ENCODE measurements around the gene FOLR1.

DNA sequence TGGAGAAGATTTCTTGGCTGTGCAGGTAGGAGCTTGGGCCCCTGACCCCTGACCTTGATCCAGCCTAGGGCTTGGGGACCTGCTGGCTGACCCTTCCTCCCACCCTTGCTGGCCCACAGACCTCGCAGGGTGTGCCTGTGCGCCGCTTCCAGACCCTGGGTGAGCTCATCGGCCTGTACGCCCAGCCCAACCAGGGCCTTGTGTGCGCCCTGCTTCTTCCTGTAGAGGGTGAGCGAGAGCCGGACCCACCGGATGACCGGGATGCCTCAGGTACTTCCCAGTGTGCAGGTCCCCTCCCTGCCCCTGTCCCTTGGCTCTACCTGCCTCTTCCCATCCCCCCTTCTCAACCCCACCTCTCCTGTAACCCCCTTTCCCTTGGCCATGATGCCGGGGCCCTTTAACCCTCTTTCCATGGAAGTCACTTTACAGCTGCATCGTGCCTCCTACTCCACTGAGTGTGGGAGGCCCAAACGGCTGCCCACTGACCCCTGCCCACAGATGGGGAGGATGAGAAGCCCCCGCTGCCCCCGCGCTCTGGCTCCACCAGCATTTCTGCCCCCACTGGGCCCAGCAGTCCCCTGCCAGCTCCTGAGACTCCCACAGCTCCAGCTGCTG lies 36.4 kb downstream of the FOLR1 start:
- TF ChIP-seq, protein P1, sequence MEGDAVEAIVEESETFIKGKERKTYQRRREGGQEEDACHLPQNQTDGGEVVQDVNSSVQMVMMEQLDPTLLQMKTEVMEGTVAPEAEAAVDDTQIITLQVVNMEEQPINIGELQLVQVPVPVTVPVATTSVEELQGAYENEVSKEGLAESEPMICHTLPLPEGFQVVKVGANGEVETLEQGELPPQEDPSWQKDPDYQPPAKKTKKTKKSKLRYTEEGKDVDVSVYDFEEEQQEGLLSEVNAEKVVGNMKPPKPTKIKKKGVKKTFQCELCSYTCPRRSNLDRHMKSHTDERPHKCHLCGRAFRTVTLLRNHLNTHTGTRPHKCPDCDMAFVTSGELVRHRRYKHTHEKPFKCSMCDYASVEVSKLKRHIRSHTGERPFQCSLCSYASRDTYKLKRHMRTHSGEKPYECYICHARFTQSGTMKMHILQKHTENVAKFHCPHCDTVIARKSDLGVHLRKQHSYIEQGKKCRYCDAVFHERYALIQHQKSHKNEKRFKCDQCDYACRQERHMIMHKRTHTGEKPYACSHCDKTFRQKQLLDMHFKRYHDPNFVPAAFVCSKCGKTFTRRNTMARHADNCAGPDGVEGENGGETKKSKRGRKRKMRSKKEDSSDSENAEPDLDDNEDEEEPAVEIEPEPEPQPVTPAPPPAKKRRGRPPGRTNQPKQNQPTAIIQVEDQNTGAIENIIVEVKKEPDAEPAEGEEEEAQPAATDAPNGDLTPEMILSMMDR (IDR thresholded peaks at IDR 0.05; ENCODE audit: poor library complexity, severe bottlenecking) = no peak
- TF ChIP-seq EZH2 (IDR thresholded peaks at IDR 0.05; ENCODE audit: borderline replicate concordance, insufficient read depth, low read length, poor library complexity, severe bottlenecking) = no peak
- no peak for TF ChIP-seq EP300 (conservative IDR thresholded peaks at IDR 0.05; ENCODE audit: poor library complexity, severe bottlenecking)
- TF ChIP-seq POLR2AphosphoS5 (IDR thresholded peaks at IDR 0.05) = no peak
- no peak for TF ChIP-seq SMC3 (conservative IDR thresholded peaks at IDR 0.05; ENCODE audit: poor library complexity)
- TF ChIP-seq RAD21 (conservative IDR thresholded peaks at IDR 0.05) = no peak
- no peak for TF ChIP-seq MXI1 (conservative IDR thresholded peaks at IDR 0.05; ENCODE audit: poor library complexity, severe bottlenecking)
- TF ChIP-seq, protein P2, sequence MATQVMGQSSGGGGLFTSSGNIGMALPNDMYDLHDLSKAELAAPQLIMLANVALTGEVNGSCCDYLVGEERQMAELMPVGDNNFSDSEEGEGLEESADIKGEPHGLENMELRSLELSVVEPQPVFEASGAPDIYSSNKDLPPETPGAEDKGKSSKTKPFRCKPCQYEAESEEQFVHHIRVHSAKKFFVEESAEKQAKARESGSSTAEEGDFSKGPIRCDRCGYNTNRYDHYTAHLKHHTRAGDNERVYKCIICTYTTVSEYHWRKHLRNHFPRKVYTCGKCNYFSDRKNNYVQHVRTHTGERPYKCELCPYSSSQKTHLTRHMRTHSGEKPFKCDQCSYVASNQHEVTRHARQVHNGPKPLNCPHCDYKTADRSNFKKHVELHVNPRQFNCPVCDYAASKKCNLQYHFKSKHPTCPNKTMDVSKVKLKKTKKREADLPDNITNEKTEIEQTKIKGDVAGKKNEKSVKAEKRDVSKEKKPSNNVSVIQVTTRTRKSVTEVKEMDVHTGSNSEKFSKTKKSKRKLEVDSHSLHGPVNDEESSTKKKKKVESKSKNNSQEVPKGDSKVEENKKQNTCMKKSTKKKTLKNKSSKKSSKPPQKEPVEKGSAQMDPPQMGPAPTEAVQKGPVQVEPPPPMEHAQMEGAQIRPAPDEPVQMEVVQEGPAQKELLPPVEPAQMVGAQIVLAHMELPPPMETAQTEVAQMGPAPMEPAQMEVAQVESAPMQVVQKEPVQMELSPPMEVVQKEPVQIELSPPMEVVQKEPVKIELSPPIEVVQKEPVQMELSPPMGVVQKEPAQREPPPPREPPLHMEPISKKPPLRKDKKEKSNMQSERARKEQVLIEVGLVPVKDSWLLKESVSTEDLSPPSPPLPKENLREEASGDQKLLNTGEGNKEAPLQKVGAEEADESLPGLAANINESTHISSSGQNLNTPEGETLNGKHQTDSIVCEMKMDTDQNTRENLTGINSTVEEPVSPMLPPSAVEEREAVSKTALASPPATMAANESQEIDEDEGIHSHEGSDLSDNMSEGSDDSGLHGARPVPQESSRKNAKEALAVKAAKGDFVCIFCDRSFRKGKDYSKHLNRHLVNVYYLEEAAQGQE (IDR thresholded peaks at IDR 0.05; ENCODE audit: borderline replicate concordance) = no peak
